Liver (tissue), 3 donors: ENCODE data around the gene TOPAZ1.

Experiments
- GABPA ChIP-seq, 2 donors: IDR thresholded peaks in 1 of 2; conservative IDR thresholded peaks in 1 of 2; 2 replicates each; pipeline ENCODE4 v1.6.1; 2016; ENCODE audit warnings: antibody characterized with exemption in 2 of 2, mild to moderate bottlenecking in 1 of 2, moderate library complexity in 1 of 2
- HNF4A ChIP-seq, 2 donors: conservative IDR thresholded peaks; 2 replicates each; pipeline ENCODE4 v1.6.1; 2016; ENCODE audit warnings: antibody characterized with exemption in 2 of 2, mild to moderate bottlenecking in 2 of 2
- JUND ChIP-seq, 2 donors: IDR thresholded peaks; 2 replicates each; pipeline ENCODE4 v1.6.1; 2016; ENCODE audit warnings: antibody characterized with exemption in 2 of 2
- NR2F2 ChIP-seq: IDR thresholded peaks from 2 replicates; pipeline ENCODE4 v1.6.1; 2016; ENCODE audit warnings: antibody characterized with exemption
- RAD21 ChIP-seq, 2 donors: IDR thresholded peaks; 2 replicates each; pipeline ENCODE4 v1.6.1; 2016; ENCODE audit warnings: antibody characterized with exemption in 2 of 2, mild to moderate bottlenecking in 2 of 2
- RXRA ChIP-seq, 2 donors: IDR thresholded peaks; 2 replicates each; pipeline ENCODE4 v1.6.1; 2017 to 2018; ENCODE audit warnings: antibody characterized with exemption in 2 of 2, mild to moderate bottlenecking in 1 of 2
- SP1 ChIP-seq: IDR thresholded peaks from 2 replicates; pipeline ENCODE4 v1.6.1; 2018; ENCODE audit warnings: antibody characterized with exemption, mild to moderate bottlenecking
- TAF1 ChIP-seq: conservative IDR thresholded peaks from 2 replicates; pipeline ENCODE4 v1.6.1; 2016; ENCODE audit warnings: antibody characterized with exemption, mild to moderate bottlenecking
- YY1 ChIP-seq: IDR thresholded peaks from 2 replicates; pipeline ENCODE4 v1.6.1; 2016; ENCODE audit warnings: antibody characterized with exemption, mild to moderate bottlenecking
- TF ChIP-seq, protein P1 (sequence below): fragments of 150-350 bp; IDR thresholded peaks from 2 replicates; pipeline ENCODE4 v1.5.1; 2017; ENCODE audit warnings: improper control_type of control experiment, low read depth, low read length; ENCODE audit not compliant: missing input control
- TF ChIP-seq, protein P2 (sequence below): IDR thresholded peaks from 2 replicates; pipeline ENCODE4 v1.6.1; 2016; ENCODE audit warnings: antibody characterized with exemption
- TF ChIP-seq, protein P3 (sequence below): IDR thresholded peaks from 2 replicates; pipeline ENCODE4 v1.6.1; 2016; ENCODE audit warnings: antibody characterized with exemption, mild to moderate bottlenecking
- TF ChIP-seq, protein P4 (sequence below): IDR thresholded peaks from 2 replicates; pipeline ENCODE4 v1.6.1; 2016; ENCODE audit warnings: antibody characterized with exemption
- donor health status: healthy.
- donor health status: healthy.

DNA sequence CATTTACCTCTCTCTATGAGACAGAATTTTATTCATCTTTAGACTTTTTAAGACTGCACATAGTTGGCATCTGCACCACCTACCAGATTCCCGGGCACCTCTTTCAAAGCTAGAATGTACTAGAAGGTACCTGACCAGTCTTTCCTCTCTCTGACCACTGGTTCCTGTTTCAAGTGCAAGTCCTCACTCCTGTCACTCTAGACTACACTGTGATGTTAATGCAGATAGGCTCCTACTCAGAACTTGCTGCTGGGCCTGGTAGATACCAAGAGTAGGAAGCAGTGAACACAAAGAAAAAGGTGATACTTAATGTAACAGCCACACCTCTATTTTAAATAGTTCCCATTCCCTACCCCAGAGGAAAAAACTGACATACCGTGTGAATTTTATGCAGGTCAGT is 88.8 kb downstream of the TOPAZ1 start:
- no peak for TF ChIP-seq TAF1
- TF ChIP-seq, protein P1, sequence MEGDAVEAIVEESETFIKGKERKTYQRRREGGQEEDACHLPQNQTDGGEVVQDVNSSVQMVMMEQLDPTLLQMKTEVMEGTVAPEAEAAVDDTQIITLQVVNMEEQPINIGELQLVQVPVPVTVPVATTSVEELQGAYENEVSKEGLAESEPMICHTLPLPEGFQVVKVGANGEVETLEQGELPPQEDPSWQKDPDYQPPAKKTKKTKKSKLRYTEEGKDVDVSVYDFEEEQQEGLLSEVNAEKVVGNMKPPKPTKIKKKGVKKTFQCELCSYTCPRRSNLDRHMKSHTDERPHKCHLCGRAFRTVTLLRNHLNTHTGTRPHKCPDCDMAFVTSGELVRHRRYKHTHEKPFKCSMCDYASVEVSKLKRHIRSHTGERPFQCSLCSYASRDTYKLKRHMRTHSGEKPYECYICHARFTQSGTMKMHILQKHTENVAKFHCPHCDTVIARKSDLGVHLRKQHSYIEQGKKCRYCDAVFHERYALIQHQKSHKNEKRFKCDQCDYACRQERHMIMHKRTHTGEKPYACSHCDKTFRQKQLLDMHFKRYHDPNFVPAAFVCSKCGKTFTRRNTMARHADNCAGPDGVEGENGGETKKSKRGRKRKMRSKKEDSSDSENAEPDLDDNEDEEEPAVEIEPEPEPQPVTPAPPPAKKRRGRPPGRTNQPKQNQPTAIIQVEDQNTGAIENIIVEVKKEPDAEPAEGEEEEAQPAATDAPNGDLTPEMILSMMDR = no peak
- no peak for TF ChIP-seq YY1
- no peak for TF ChIP-seq JUND (IDR thresholded peaks at IDR 0.05)
- no peak for TF ChIP-seq RXRA (IDR thresholded peaks at IDR 0.05)
- TF ChIP-seq HNF4A (conservative IDR thresholded peaks at IDR 0.05) = no peak
- TF ChIP-seq GABPA (IDR thresholded peaks at IDR 0.05 in 1 of 2, conservative IDR thresholded peaks at IDR 0.05 in 1 of 2) = no peak
- TF ChIP-seq NR2F2 = no peak
- TF ChIP-seq, protein P2, sequence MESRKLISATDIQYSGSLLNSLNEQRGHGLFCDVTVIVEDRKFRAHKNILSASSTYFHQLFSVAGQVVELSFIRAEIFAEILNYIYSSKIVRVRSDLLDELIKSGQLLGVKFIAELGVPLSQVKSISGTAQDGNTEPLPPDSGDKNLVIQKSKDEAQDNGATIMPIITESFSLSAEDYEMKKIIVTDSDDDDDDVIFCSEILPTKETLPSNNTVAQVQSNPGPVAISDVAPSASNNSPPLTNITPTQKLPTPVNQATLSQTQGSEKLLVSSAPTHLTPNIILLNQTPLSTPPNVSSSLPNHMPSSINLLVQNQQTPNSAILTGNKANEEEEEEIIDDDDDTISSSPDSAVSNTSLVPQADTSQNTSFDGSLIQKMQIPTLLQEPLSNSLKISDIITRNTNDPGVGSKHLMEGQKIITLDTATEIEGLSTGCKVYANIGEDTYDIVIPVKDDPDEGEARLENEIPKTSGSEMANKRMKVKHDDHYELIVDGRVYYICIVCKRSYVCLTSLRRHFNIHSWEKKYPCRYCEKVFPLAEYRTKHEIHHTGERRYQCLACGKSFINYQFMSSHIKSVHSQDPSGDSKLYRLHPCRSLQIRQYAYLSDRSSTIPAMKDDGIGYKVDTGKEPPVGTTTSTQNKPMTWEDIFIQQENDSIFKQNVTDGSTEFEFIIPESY = no peak
- TF ChIP-seq SP1 = no peak
- TF ChIP-seq, protein P3, sequence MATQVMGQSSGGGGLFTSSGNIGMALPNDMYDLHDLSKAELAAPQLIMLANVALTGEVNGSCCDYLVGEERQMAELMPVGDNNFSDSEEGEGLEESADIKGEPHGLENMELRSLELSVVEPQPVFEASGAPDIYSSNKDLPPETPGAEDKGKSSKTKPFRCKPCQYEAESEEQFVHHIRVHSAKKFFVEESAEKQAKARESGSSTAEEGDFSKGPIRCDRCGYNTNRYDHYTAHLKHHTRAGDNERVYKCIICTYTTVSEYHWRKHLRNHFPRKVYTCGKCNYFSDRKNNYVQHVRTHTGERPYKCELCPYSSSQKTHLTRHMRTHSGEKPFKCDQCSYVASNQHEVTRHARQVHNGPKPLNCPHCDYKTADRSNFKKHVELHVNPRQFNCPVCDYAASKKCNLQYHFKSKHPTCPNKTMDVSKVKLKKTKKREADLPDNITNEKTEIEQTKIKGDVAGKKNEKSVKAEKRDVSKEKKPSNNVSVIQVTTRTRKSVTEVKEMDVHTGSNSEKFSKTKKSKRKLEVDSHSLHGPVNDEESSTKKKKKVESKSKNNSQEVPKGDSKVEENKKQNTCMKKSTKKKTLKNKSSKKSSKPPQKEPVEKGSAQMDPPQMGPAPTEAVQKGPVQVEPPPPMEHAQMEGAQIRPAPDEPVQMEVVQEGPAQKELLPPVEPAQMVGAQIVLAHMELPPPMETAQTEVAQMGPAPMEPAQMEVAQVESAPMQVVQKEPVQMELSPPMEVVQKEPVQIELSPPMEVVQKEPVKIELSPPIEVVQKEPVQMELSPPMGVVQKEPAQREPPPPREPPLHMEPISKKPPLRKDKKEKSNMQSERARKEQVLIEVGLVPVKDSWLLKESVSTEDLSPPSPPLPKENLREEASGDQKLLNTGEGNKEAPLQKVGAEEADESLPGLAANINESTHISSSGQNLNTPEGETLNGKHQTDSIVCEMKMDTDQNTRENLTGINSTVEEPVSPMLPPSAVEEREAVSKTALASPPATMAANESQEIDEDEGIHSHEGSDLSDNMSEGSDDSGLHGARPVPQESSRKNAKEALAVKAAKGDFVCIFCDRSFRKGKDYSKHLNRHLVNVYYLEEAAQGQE = no peak
- TF ChIP-seq, protein P4, sequence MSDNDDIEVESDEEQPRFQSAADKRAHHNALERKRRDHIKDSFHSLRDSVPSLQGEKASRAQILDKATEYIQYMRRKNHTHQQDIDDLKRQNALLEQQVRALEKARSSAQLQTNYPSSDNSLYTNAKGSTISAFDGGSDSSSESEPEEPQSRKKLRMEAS = no peak
- no peak for TF ChIP-seq RAD21 (IDR thresholded peaks at IDR 0.05)
